Suppressor macrophage treated with lipopolysaccharide for 1 hour (primary cell): Measurements from ENCODE around the gene IPP.
A peak's percentile ranks its signal among the peaks of the same experiment; 100 is the strongest.
"Not testable (repeated sequence)": the region's sequence is repeated elsewhere in the genome, so short reads cannot be mapped to it uniquely, and the experiment has no call there.

Experiments used
- DNase-seq, 3 donors: peaks; one replicate each; pipeline ENCODE4 v3.0.0-alpha.2; 2020 to 2022

IPP gene

DNA sequence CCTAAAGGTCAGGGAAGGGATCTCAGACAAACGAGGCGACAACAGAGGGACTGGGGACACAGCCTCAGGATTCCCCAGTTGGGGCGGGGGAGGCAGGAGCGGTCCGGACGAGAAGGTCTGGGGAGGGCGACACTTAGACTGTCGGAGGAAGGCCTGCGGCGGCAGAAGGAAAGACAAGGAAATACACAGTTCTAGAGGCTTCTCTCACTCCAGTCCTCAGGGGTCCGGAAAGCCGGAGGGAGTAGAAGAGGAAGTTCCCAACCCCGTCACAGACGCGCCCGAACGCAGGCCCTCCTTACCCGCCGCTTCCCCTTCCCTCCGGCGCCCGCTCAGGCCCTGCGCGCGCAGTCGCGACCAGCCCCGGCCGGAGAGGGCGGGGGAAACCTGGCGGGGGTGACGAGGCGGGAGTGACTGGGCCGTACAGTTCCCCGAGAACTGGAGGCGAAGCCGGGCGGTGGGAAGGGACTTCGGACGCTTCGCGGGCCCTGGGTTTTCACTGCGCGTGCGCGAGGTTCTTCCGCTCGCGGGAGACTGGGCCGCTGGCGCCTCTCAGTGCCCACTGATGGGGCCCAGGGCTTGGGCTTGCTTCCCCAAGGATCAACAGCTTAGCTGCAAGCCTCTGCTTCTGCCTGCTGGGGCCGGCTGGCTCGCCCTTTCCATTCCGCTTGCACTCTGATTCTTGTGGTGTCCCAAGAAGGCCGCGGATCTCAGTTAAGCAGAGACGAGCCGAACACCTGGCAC lies at the start of gene IPP:
IPP (minus strand) TSS at position 356 of the 741 bp plus-strand sequence. CDS start 4,242 bp downstream, outside the sequence.
- peak; percentile 100 for DNase-seq

DNA sequence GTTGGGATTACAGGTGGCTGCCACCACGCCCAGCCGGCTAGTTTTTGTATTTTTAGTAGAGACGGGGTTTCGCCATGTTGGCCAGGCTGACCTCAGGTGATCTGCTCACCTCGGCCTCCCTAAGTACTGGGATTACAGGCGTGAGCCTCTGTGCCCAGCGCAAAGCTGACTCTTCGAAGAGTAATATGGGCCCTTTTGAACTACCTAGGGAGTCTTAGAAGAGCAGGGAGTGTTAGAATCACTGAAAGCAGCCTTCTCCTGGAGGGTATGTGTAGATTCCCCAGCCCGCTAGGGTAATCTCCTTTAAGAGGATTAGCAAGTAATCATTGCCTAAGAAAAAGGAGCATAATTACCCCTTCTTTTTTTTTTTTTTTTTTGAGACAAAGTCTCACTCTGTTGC lies 46.5 kb upstream of the IPP start:
- DNase-seq, result no peak

- DNase-seq, result peak; percentile 12 to 49 (median 46)
Measured at GRCh38 chr1:45796381-45796780, 45.9 kb upstream of the IPP start.

DNA sequence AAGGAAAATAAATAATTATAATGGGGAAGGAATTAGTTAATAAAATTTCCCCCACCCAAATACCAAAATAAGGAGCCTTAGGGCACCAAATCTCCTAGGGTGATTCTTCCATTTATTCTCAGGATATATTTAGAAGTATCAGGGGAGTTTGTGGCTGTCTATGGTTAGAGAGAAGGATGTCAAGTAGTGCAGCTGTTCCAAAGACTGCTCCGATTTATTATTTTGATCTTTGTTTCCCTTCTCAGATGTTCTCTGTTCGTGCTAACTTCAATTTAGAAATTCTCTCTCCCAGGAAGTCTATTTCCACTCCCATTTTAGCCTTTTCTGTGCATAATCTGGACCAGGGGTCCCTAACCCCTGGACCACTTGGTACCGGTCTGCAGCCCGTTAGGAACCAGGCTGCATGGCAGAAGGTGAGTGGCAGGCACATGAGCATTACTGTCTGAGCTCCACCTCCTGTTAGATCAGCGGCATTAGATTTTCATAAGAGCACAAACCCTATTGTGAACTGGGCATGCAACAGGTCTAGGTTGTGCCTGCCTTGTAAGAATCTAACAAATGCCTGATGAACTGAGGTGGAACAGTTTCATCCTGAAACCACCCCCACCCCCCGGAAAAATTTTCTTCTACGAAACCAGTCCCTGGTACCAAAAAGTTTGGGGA lies 43.6 kb upstream of the IPP start:
- DNase-seq, result no peak

- DNase-seq, result no peak
Measured at GRCh38 chr1:45792744-45793143, 42.3 kb upstream of the IPP start.

- DNase-seq, result no peak
Measured at GRCh38 chr1:45789601-45790000, 39.1 kb upstream of the IPP start.

DNA sequence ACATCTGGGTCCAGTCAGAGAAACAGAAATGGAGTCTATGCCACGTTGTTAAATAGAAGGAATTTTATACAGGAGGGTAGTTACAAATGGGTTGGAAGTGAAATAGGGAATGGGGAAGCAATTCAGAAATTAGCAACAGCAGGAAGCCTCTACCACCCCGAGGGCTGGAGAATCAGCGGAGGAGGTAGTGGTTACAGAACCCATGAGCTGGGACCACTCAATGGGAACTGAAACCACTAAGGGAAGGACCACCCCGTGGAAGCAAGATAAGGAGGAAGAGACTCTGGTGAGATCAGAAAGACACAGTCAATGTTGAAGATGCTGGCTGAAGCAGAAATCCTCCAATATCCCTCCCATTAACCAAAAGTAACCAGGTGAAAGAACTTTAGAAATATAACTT lies 37.5 kb upstream of the IPP start:
- DNase-seq, result peak; percentile 73 to 76 (median 75)

- no peak for DNase-seq
Measured at GRCh38 chr1:45785583-45785982, 35.1 kb upstream of the IPP start.

DNA sequence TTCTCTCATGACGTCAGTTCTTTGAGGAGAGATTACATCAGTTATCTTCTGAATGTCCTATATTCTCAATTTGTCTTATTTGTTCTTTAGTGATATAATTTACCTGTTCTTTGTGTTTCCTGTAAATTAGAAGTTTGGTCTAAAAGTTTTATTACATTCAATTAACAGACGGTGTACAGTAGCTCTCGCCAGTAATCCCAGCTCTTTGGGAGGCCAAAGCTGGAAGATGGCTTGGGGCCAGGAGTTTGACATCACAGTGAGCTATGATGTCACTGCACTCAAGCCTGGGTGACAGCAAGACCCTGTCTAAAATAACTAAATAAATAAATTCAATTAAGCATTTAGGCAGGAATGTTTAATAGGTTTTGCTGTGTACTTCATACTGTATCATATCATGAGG lies 25.3 kb upstream of the IPP start:
- no peak for DNase-seq

- DNase-seq, result peak in 2 of 3 donors; percentile 34 to 39
Measured at GRCh38 chr1:45772971-45773370, 22.5 kb upstream of the IPP start.

DNA sequence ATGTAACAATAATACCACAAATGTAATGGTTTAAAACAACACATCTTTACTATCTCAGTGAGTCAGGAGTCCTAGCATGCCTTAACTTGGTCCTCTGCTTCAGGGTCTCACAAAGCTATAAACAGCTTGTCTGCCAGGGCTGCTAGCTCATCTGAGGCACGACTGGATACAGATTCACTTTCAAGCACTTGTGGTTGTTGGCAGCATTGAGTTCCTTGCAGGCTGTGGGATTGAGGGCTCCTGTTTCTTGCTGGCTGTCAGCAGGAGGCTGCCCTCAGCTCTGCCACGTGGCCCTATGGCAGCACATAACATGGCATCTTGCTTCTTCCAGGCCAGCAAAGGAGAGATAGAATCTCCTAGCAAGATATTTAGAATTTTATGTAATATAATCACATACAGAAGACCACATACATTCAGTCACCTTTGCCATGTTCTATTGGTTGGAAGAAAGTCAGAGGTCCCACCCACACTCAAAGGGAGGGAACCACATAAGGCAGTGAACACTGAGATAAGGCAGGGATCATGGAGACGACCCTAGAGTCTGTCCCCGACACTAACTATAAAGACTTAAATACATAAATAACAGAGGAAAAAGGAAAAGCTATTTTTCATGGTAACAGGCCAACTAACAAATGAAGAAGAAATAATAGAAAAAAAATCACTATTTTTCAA lies 18.9 kb upstream of the IPP start:
- no peak for DNase-seq

DNA sequence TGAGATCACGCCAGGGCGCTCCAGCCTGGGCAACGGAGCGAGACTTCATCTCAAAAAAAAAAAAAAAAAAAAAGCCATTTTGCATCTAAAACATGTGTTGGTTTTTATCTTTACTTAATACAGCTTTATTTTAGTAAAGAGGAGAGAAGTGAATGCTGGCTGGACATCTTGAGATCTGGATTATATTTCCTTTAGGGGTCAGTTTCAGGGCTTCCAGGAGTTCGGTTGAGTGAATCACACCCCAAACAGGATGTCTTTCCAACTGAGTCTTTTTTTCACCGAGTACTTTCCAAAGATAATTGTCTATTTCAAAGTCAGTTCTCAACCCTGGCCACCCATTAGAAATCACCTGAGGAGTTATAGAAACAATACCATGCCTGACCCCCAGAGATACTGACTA lies 16.6 kb upstream of the IPP start:
- no peak for DNase-seq

- DNase-seq, result no peak
Measured at GRCh38 chr1:45765999-45766792, 15.7 kb upstream of the IPP start.

DNA sequence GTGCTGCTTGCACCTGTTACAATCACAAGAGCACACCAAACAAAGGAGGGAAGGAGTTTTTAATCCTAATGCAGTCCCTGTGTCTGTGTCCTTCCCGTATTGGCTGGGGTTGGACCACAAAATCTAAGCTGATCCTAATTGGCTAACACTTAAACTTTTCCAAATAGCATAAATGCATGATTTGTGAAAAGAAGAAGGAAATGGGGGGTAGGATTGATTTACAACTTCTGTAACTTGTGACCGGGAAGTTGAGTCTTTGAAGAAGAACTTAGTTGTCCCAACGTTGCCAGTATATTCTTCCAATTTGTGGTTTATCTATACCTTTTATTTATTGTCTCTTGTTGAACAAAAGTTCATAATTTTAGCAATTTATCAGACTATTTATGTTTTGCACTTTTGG lies 11.8 kb upstream of the IPP start:
- DNase-seq, result peak in 2 of 3 donors; percentile 16 to 24

- DNase-seq, result no peak
Measured at GRCh38 chr1:45755697-45756096, 5.2 kb upstream of the IPP start.

DNA sequence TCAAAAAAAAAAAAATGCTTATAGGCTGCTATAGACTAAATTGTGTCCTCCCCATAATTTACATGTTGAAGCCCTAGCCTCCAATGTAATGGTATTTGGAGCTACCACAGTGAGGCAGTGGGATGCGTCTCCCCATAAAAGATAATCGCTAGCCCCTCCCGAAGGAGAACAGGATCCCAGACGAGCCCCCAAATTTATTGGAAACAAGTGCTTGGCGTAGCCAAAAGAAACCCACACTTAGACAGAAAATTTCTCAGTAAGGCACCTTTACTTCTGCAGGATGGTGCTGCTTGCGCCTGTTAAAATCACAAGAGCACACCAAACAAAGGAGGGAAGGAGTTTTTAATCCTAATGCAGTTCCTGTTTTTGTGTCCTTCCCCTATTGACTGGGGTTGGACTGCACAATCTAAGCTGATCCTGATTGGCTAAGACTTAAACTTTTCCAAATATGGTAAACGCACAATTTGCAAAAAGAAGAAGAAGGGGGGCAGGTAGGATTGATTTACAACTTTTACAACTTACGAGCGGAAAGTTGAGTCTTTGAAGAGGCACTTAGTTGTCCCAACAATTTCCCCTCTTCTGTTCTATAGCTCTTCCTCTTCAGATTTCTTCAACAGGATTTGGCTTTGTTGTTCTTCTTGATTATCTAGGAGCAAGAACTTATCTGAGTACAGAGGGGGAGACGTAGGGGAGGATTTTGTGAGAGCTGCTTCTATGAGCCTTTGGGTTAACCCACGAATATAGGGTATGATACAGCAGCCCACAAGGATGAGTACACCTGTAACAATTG lies 3.0 kb upstream of the IPP start:
- no peak for DNase-seq

DNA sequence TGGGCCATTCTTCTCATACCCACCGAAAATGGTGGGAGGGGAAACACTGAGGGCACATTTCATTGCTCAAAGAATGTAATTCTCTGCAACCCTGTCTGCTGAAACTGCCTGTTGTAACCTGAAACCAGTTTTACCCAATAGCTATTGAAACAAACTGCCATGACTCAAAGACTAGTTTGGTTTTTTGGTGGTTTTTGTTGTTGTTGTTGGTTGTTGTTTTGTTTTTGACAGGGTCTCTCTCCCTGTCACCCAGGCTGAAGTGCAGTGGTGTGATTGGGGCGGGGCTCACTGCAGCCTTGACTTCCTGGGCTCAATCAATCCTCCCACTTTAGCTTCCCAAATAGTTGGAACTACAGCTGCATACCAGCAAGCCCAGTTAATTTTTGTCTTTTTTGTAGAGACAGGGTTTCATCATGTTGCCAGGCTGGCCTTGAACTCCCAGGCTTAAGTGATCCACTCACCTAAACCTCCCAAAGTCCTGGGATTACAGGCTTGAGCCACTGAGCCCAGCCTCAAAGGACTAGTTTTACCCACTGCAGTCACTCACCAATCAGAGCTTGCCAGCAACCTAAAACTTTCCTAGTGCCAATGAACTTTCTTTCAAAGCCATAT lies 2.1 kb upstream of the IPP start:
- DNase-seq, result peak in 2 of 3 donors; percentile 21 to 23

DNA sequence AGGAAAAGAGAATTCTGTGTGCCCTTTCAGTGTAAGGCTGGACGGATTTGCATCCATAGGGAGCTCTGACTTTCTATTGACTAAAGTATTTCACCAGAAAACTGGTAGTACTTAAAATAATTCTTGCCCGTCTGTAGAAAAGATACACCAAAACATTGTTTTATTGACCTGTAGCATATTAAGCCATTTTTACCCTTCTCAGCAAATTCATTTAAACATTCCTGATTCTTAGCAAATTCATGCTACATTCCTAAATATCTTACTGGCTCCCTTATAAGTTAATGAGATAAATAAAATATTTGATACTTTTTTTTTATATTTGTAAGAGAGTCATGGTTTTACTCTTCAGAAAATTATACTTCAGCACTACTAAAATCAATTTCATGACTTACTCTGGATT lies 1.6 kb upstream of the IPP start:
- DNase-seq, result no peak

GRCh38 chr1:45751039-45751838 lies 786 bp upstream of the IPP start:
- DNase-seq, result not testable (repeated sequence)

DNA sequence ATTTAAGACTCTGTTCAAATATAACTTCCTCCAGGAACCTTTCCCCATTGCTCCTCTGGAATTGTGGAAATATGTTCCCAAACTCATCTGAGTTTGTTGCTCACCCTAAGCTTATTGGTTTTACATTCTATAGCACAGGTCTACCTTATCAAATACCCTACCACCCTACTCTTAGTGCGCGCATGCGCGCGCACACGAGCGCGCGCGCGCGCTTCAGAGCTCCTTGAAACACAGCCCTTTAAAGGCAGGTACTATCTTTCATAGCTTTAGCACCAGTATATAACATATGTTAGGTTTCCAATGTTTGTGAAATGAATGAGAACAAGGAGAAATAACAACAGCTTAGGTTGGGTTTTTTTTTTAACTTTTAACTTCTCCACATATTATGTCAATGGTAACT lies 3.5 kb downstream of the IPP start:
- no peak for DNase-seq

- not testable (repeated sequence) for DNase-seq
Measured at GRCh38 chr1:45739641-45740156, 10.8 kb downstream of the IPP start.
